ENCODE results near the gene RBP3.

The RBP3 gene

GRCh38 chr10:47389619-47390018 is 41.5 kb downstream of the RBP3 start:
- H3K36me3 ChIP-seq (ENCODE audit: insufficient read depth, low read length), result no peaks in the 10 kb centered on the region
- H3K9ac ChIP-seq (ENCODE audit: insufficient read length), result no peak overlapping the region
- no peak for DNase-seq (ENCODE audit: low read depth, low spot score)
- TF ChIP-seq EZH2 (IDR thresholded peaks at IDR 0.05) (no peak), POLR2AphosphoS5 (IDR thresholded peaks at IDR 0.05; ENCODE audit: borderline replicate concordance, low read depth, low read length) (no peak), FOXP2 (optimal IDR thresholded peaks at IDR 0.05; ENCODE audit: control extremely low read depth, extremely low read length, insufficient read depth) (no peak)
- H3K9me3 ChIP-seq (ENCODE audit: low read depth, low read length), result no peaks in the 10 kb centered on the region
- H3K4me3 ChIP-seq, result no peak overlapping the region
- H3K27ac ChIP-seq, result no peak overlapping the region

- H3K9me3 ChIP-seq (ENCODE audit: low read depth, low read length), result no peaks in the 10 kb centered on the region
- no peak overlapping the region for H3K4me3 ChIP-seq
- no peak overlapping the region for H3K27ac ChIP-seq
- TF ChIP-seq FOXP2 (optimal IDR thresholded peaks at IDR 0.05; ENCODE audit: control extremely low read depth, extremely low read length, insufficient read depth), result no peak
- no peak for TF ChIP-seq EZH2 (IDR thresholded peaks at IDR 0.05)
- TF ChIP-seq POLR2AphosphoS5 (IDR thresholded peaks at IDR 0.05; ENCODE audit: borderline replicate concordance, low read depth, low read length), result no peak
- DNase-seq (ENCODE audit: low read depth, low spot score), result no peak
- H3K9ac ChIP-seq (ENCODE audit: insufficient read length), result no peak overlapping the region
- no peaks in the 10 kb centered on the region for H3K36me3 ChIP-seq (ENCODE audit: insufficient read depth, low read length)
These were observed 48.2 kb downstream of the RBP3 start for GRCh38 chr10:47396311-47396717.

- no peaks in the 10 kb centered on the region for H3K36me3 ChIP-seq (ENCODE audit: insufficient read depth, low read length)
- no peaks in the 10 kb centered on the region for H3K9me3 ChIP-seq (ENCODE audit: low read depth, low read length)
- no peak overlapping the region for H3K27ac ChIP-seq
These were observed 49.1 kb downstream of the RBP3 start for GRCh38 chr10:47397256-47397655.

GRCh38 chr10:47400251-47400650 is 52.1 kb downstream of the RBP3 start:
- no peaks in the 10 kb centered on the region for H3K36me3 ChIP-seq (ENCODE audit: insufficient read depth, low read length)
- DNase-seq (ENCODE audit: low read depth, low spot score), result no peak
- H3K27ac ChIP-seq, result no peak overlapping the region
- TF ChIP-seq FOXP2 (optimal IDR thresholded peaks at IDR 0.05; ENCODE audit: control extremely low read depth, extremely low read length, insufficient read depth) (no peak), EZH2 (IDR thresholded peaks at IDR 0.05) (no peak), POLR2AphosphoS5 (IDR thresholded peaks at IDR 0.05; ENCODE audit: borderline replicate concordance, low read depth, low read length) (no peak)
- no peaks in the 10 kb centered on the region for H3K9me3 ChIP-seq (ENCODE audit: low read depth, low read length)
- no peak overlapping the region for H3K4me3 ChIP-seq
- H3K9ac ChIP-seq (ENCODE audit: insufficient read length), result no peak overlapping the region

More at GRCh38 chr10:47397256-47397655, 49.1 kb downstream of the RBP3 start:
- TF ChIP-seq FOXP2 (optimal IDR thresholded peaks at IDR 0.05; ENCODE audit: control extremely low read depth, extremely low read length, insufficient read depth) (no peak), POLR2AphosphoS5 (IDR thresholded peaks at IDR 0.05; ENCODE audit: borderline replicate concordance, low read depth, low read length) (no peak), EZH2 (IDR thresholded peaks at IDR 0.05) (no peak)
- Histone ChIP-seq H3K9ac (ENCODE audit: insufficient read length) (no peak overlapping the region), H3K4me3 (no peak overlapping the region)
- no peak for DNase-seq (ENCODE audit: low read depth, low spot score)

- DNase-seq (ENCODE audit: low read depth, low spot score), result no peak
These were observed 52.6 kb downstream of the RBP3 start for GRCh38 chr10:47400786-47401185.

GRCh38 chr10:47401210-47401609 is 53.0 kb downstream of the RBP3 start:
- H3K4me3 ChIP-seq, result no peak overlapping the region
- H3K27ac ChIP-seq, result no peak overlapping the region
- H3K9me3 ChIP-seq (ENCODE audit: low read depth, low read length), result no peaks in the 10 kb centered on the region
- no peak overlapping the region for H3K9ac ChIP-seq (ENCODE audit: insufficient read length)
- no peaks in the 10 kb centered on the region for H3K36me3 ChIP-seq (ENCODE audit: insufficient read depth, low read length)
- TF ChIP-seq POLR2AphosphoS5 (IDR thresholded peaks at IDR 0.05; ENCODE audit: borderline replicate concordance, low read depth, low read length) (no peak), FOXP2 (optimal IDR thresholded peaks at IDR 0.05; ENCODE audit: control extremely low read depth, extremely low read length, insufficient read depth) (no peak), EZH2 (IDR thresholded peaks at IDR 0.05) (no peak)
- no peak for DNase-seq (ENCODE audit: low read depth, low spot score)

More at GRCh38 chr10:47400786-47401185, 52.6 kb downstream of the RBP3 start:
- no peak overlapping the region for H3K4me3 ChIP-seq
- H3K9ac ChIP-seq (ENCODE audit: insufficient read length), result no peak overlapping the region
- no peaks in the 10 kb centered on the region for H3K9me3 ChIP-seq (ENCODE audit: low read depth, low read length)
- no peaks in the 10 kb centered on the region for H3K36me3 ChIP-seq (ENCODE audit: insufficient read depth, low read length)
- TF ChIP-seq FOXP2 (optimal IDR thresholded peaks at IDR 0.05; ENCODE audit: control extremely low read depth, extremely low read length, insufficient read depth) (no peak), POLR2AphosphoS5 (IDR thresholded peaks at IDR 0.05; ENCODE audit: borderline replicate concordance, low read depth, low read length) (no peak), EZH2 (IDR thresholded peaks at IDR 0.05) (no peak)
- no peak overlapping the region for H3K27ac ChIP-seq

- H3K36me3 ChIP-seq (ENCODE audit: insufficient read depth, low read length), result no peaks in the 10 kb centered on the region
- DNase-seq (ENCODE audit: low read depth, low spot score), result no peak
- no peak overlapping the region for H3K4me3 ChIP-seq
- no peaks in the 10 kb centered on the region for H3K9me3 ChIP-seq (ENCODE audit: low read depth, low read length)
- H3K9ac ChIP-seq (ENCODE audit: insufficient read length), result no peak overlapping the region
- TF ChIP-seq EZH2 (IDR thresholded peaks at IDR 0.05) (no peak), POLR2AphosphoS5 (IDR thresholded peaks at IDR 0.05; ENCODE audit: borderline replicate concordance, low read depth, low read length) (no peak), FOXP2 (optimal IDR thresholded peaks at IDR 0.05; ENCODE audit: control extremely low read depth, extremely low read length, insufficient read depth) (no peak)
- no peak overlapping the region for H3K27ac ChIP-seq
These were observed 53.9 kb downstream of the RBP3 start for GRCh38 chr10:47401874-47402640.

- TF ChIP-seq POLR2AphosphoS5 (IDR thresholded peaks at IDR 0.05; ENCODE audit: borderline replicate concordance, low read depth, low read length), result no peak
- TF ChIP-seq FOXP2 (optimal IDR thresholded peaks at IDR 0.05; ENCODE audit: control extremely low read depth, extremely low read length, insufficient read depth), result no peak
- TF ChIP-seq EZH2 (IDR thresholded peaks at IDR 0.05), result no peak
- H3K4me3 ChIP-seq, result no peak overlapping the region
- no peaks in the 10 kb centered on the region for H3K9me3 ChIP-seq (ENCODE audit: low read depth, low read length)
- no peak for DNase-seq (ENCODE audit: low read depth, low spot score)
- no peak overlapping the region for H3K27ac ChIP-seq
- H3K9ac ChIP-seq (ENCODE audit: insufficient read length), result no peak overlapping the region
- H3K36me3 ChIP-seq (ENCODE audit: insufficient read depth, low read length), result no peaks in the 10 kb centered on the region
These were observed 54.6 kb downstream of the RBP3 start for GRCh38 chr10:47402641-47403301.

Data from SK-N-MC (cell line).